ENCODE measurements around the gene NEO1. TPM values are rescaled to one million over a fixed set of nuclear protein-coding genes. Genes with fewer than 3 reads are reported as not detected.
"Not testable (repeated sequence)": the region's sequence is repeated elsewhere in the genome, so short reads cannot be mapped to it uniquely, and the experiment has no call there.

Gene NEO1
- total RNA-seq, 2 donors from 2014 or later: 3.6 to 8.0 TPM

DNA sequence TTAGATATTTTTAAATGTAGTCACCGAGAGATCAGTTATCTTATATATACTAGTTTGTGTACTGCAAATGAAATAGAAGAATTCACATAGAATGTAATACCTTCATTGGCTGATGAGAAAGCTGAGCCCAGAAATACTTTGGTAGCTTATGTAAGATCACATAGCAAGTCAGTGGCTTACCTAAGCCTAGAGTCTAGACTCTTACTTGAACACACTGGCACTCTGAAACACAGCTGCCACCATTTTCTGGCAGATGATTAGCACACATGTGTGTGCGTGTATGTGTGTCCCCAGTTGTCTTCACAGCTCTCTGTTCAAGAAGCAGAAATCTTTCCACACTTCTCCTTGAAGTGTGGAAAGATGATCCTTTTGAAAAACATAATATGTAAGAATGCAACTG is 124.3 kb downstream of the NEO1 start:
- H3K27me3 Mint-ChIP-seq: no peaks in the 10 kb centered on the region
- ATAC-seq (no peak), DNase-seq (ENCODE audit: low spot score) (no peak)
- peaks cover 4% of the 10 kb centered on the region for H3K9me3 Mint-ChIP-seq
- H3K4me3 Mint-ChIP-seq: no peak overlapping the region
- peaks cover 9% of the 10 kb centered on the region for H3K36me3 Mint-ChIP-seq
- H3K4me1 Mint-ChIP-seq (ENCODE audit: low read depth in 2 of 2): no peaks in the 10 kb centered on the region
- H3K27ac Mint-ChIP-seq: no peak overlapping the region

DNA sequence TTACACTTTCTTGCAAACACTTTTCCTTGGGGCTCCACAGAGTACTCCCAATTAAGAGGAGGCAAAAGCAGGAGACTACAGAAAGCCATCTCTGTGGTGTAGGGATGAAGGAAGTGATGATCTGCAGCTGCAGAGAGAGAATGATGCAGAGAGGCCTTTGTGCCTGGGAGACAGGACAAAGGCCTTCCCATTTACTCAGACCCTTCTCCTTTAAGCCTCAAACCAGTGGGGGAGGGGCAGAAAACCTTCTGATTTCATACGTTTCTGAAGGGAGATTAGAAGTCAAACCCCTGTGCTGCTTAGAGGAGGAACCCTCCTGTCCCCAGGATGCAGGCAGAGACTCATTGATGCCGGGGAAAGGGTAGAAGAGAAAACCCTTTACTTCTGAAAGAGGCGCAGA is 130.8 kb downstream of the NEO1 start:
- ATAC-seq: no peak
- Mint-ChIP-seq H3K4me1 (ENCODE audit: low read depth in 2 of 2) (no peaks in the 10 kb centered on the region), H3K27ac (no peak overlapping the region), H3K4me3 (no peak overlapping the region), H3K27me3 (peaks cover 0 to 5% of the 10 kb centered on the region in 2 donors), H3K36me3 (peaks cover 20% of the 10 kb centered on the region), H3K9me3 (peaks cover 4% of the 10 kb centered on the region)
- DNase-seq (ENCODE audit: low spot score): no peak

DNA sequence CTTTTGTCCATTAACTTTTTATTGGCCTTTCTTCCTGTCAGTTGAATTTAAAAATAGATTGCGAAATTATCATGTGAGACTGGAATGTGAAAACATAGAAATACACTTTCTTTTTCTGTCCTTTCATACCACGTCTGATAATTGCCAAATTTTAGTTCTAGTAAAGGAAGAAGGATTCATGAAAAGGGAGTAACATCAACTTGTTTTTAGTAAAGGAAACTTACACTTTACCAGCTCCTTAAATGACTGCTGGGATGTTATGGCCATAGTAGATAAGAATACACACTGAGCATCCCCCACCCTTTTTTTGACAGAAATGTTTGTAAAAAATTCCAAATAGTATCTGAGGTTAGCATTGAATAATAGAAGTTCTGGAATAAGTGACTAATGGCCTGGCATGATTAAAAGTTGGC is 137.9 kb downstream of the NEO1 start:
- no peak for DNase-seq (ENCODE audit: low spot score)
- H3K36me3 Mint-ChIP-seq: no peaks in the 10 kb centered on the region
- peaks cover 0 to 11% of the 10 kb centered on the region in 2 donors for H3K27me3 Mint-ChIP-seq
- H3K27ac Mint-ChIP-seq: no peak overlapping the region
- ATAC-seq: no peak
- H3K4me3 Mint-ChIP-seq: no peak overlapping the region
- H3K4me1 Mint-ChIP-seq (ENCODE audit: low read depth in 2 of 2): no peaks in the 10 kb centered on the region
- no peaks in the 10 kb centered on the region for H3K9me3 Mint-ChIP-seq

DNA sequence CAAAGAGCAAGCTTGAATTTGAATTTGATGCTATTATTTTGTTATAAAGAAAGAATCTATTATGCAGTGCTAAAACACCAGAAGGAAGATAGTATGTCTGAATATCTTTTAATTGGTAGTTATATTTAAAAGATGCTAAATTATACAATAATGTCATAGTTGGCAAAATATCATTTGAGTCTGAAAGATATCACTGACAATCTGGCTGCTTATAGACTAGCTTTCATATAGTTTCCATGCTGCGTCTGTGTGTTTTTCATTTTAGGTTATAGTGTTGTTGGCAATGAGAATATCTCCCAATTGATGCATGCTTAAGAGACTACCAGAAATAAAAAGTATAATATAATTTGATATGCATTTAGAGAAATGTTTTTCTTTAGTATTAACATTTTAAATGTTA is 142.9 kb downstream of the NEO1 start:
- ATAC-seq: no peak
- H3K36me3 Mint-ChIP-seq: no peaks in the 10 kb centered on the region
- H3K4me3 Mint-ChIP-seq: no peak overlapping the region
- H3K9me3 Mint-ChIP-seq: no peaks in the 10 kb centered on the region
- DNase-seq (ENCODE audit: low spot score): no peak
- no peaks in the 10 kb centered on the region for H3K4me1 Mint-ChIP-seq (ENCODE audit: low read depth in 2 of 2)
- no peak overlapping the region for H3K27ac Mint-ChIP-seq
- H3K27me3 Mint-ChIP-seq: peaks cover 0 to 14% of the 10 kb centered on the region in 2 donors

DNA sequence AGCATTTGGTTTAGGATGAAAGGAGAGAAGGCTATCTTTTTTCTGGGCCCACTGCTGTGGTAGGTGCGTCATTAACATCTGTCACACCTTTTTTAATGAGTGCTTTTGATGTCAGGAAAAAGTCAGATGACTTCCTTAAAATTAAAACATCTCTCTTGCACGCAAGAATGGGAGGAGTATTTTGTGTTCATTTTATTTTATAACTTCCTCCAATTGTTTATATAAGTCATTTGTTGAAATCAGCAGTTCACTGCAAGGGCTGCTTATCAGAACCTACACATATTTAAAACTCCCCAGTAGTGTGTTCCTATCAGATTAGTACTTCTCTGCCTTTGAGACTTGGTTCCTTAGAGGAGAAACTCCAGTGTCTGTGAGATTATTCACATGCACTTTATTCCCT is 143.8 kb downstream of the NEO1 start:
- Mint-ChIP-seq H3K4me3 (no peak overlapping the region), H3K9me3 (no peaks in the 10 kb centered on the region), H3K4me1 (ENCODE audit: low read depth in 2 of 2) (no peaks in the 10 kb centered on the region), H3K36me3 (no peaks in the 10 kb centered on the region), H3K27me3 (peaks cover 0 to 13% of the 10 kb centered on the region in 2 donors), H3K27ac (no peak overlapping the region)
- DNase-seq (ENCODE audit: low spot score) (no peak), ATAC-seq (no peak)

DNA sequence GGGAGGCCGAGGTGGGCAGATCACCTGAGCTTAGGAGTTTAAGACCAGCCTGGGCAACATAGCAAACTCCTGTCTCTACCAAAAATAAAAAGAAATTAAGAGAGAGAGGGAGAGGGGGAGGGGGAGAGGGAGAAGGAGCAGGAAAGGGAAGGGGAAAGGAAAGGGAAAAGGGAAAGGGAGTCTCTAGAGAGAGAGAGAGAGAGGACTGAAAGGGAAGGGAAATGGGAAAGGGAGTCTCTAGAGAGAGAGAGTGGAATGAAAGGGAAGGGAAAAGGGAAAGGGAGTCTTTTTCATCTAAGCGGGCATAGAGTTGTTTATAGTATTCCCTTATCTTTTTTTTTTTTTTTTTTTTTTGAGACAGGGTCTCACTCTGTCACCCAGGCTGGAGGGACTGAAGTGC is 148.1 kb downstream of the NEO1 start:
- Mint-ChIP-seq H3K36me3 (peaks cover 12% of the 10 kb centered on the region), H3K4me3 (no peak overlapping the region), H3K27me3 (peaks cover 0 to 10% of the 10 kb centered on the region in 2 donors), H3K27ac (no peak overlapping the region), H3K9me3 (no peaks in the 10 kb centered on the region), H3K4me1 (ENCODE audit: low read depth in 2 of 2) (no peaks in the 10 kb centered on the region)
- DNase-seq (ENCODE audit: low spot score) (no peak), ATAC-seq (no peak)

DNA sequence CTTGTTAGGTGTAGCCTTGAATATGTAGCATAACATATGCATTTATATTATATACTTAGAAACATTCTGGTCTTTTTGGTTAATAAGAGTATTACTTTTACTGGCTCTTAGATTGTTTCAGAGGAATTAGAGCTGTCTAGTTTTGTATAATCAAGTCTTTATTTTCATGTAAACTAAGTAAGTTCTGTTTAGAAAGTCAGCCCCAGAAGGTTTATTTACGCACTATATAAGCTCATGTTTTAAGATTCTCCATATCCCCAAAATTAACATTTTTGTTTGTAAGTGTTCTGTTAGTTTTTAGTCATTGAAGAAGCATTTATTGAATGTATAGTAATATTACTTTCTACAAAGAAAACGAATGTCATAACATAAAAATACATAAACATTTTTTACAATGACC is 158.4 kb downstream of the NEO1 start:
- no peaks in the 10 kb centered on the region for H3K36me3 Mint-ChIP-seq
- H3K4me1 Mint-ChIP-seq (ENCODE audit: low read depth in 2 of 2): no peaks in the 10 kb centered on the region

DNA sequence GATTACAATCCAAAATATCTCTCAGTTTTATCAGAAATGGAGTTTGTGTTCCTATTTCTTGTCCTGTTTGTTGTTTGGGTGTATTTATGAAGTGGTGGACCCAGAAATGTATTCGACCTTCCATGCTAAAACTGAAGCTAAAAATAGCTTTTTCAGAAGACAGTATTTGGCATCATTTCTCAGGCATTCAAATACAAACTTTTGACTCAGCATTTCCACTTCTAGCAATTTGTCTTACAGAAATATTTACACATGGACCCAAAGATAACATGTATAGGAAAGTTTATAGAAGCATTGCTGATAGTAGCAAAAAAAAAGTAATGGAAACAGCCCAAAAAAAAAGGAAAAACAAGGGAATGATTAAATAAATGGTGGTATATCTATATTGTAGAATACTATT is 160.2 kb downstream of the NEO1 start:
- no peaks in the 10 kb centered on the region for H3K36me3 Mint-ChIP-seq
- H3K9me3 Mint-ChIP-seq: no peaks in the 10 kb centered on the region
- no peak overlapping the region for H3K4me3 Mint-ChIP-seq
- no peak for DNase-seq (ENCODE audit: low spot score)
- H3K27me3 Mint-ChIP-seq: peaks cover 0 to under 1% of the 10 kb centered on the region in 2 donors
- H3K27ac Mint-ChIP-seq: no peak overlapping the region
- no peaks in the 10 kb centered on the region for H3K4me1 Mint-ChIP-seq (ENCODE audit: low read depth in 2 of 2)
- no peak for ATAC-seq

More for the DNA sequence above, 158.4 kb downstream of the NEO1 start:
- Mint-ChIP-seq H3K27ac (no peak overlapping the region), H3K9me3 (no peaks in the 10 kb centered on the region), H3K27me3 (peaks cover 0 to 6% of the 10 kb centered on the region in 2 donors), H3K4me3 (no peak overlapping the region)
- ATAC-seq: no peak
- DNase-seq (ENCODE audit: low spot score): no peak

DNA sequence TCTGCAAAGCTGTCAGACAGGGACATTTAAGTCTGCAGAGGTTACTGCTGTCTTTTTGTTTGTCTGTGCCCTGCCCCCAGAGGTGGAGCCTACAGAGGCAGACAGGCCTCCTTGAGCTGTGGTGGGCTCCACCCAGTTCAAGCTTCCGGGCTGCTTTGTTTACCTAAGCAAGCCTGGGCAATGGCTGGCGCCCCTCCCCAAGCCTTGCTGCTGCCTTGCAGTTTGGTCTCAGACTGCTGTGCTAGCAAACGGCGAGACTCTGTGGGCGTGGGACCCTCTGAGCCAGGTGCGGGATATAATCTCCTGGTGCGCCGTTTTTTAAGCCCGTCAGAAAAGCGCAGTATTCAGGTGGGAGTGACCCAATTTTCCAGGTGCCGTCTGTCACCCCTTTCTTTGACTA is 169.2 kb downstream of the NEO1 start:
- not testable (repeated sequence) for DNase-seq (ENCODE audit: low spot score); ATAC-seq; H3K9me3 Mint-ChIP-seq; H3K27ac Mint-ChIP-seq; H3K36me3 Mint-ChIP-seq; H3K27me3 Mint-ChIP-seq; H3K4me1 Mint-ChIP-seq (ENCODE audit: low read depth in 2 of 2); H3K4me3 Mint-ChIP-seq

DNA sequence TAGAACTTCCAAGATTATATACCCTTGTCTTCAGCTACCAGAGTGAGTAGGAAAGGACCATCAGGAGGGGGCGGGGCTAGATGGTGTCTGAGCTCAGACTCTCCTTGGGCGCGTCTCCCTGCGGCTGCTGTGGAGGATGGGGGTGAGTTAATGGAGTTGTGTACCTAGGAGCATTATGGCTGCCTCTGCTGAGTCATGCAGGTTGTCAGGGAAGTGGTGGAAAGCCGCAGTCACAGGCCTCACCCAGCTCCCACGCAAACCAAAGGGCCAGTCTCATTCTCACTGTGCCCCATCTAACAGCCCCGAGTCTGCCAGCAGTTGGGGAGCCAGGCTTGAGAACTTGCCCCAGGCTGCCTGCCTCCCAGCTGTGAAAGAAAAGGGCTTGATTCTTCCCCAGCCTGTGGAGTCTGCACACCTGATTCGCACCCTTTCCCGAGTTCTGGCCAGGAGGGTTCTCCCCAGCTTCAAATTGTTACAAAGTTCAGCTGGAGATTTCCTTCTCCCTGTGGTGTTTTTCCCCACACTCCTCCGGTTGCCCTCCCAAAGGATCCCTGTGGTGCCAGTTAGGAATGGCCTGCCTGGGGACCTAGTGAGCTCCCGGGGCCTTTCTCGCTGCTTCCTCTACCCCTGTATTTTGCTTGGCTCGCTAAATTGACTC is 173.2 kb downstream of the NEO1 start:
- Mint-ChIP-seq H3K4me3 (no peak overlapping the region), H3K36me3 (peaks cover 7% of the 10 kb centered on the region), H3K9me3 (no peaks in the 10 kb centered on the region), H3K4me1 (ENCODE audit: low read depth in 2 of 2) (peaks cover 2 to 18% of the 10 kb centered on the region in 2 donors), H3K27me3 (peaks cover 0 to 11% of the 10 kb centered on the region in 2 donors), H3K27ac (no peak overlapping the region)
- DNase-seq (ENCODE audit: low spot score): no peak
- peak in 1 of 2 donors; percentile 74 for ATAC-seq

DNA sequence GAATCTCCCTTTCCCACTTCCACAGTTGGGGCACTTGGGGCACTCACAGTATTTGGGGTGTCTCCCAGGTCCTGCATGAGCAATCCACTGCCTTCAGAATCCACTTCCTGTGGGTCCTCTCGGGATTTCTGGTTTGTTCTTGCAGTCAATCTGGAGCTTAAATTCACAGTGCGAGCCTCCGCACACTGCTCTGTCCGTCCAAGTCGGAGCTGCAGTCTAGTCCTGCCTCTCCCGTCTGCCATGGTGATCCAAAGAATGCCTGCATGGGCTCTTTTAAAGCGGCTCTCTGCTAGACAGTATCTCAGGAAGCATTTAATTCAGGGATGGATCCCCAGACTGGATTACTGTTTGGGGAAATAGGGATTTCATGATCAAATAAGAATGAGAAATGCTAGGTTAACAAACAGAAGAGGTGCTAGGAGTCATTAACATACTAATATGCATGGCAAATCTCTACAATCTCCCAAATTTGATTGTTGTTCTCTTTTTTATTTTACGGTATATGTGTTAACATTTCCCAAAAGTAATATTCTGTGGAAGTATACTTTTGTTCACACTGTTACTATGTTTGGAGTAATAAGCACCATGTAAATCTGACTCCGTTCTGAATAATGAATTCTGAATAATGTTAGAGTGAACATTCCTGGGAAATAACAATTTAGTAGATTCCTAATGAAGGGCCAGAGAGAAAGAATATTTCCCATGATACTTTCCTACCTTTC is 174.0 kb downstream of the NEO1 start:
- Mint-ChIP-seq H3K36me3 (peaks cover 7% of the 10 kb centered on the region), H3K4me1 (ENCODE audit: low read depth in 2 of 2) (peaks cover 2 to 18% of the 10 kb centered on the region in 2 donors), H3K27me3 (peaks cover 0 to 11% of the 10 kb centered on the region in 2 donors), H3K4me3 (no peak overlapping the region), H3K9me3 (no peaks in the 10 kb centered on the region), H3K27ac (peak overlapping the region in 1 of 2 donors; percentile 50)
- no peak for DNase-seq (ENCODE audit: low spot score)
- ATAC-seq: no peak

DNA sequence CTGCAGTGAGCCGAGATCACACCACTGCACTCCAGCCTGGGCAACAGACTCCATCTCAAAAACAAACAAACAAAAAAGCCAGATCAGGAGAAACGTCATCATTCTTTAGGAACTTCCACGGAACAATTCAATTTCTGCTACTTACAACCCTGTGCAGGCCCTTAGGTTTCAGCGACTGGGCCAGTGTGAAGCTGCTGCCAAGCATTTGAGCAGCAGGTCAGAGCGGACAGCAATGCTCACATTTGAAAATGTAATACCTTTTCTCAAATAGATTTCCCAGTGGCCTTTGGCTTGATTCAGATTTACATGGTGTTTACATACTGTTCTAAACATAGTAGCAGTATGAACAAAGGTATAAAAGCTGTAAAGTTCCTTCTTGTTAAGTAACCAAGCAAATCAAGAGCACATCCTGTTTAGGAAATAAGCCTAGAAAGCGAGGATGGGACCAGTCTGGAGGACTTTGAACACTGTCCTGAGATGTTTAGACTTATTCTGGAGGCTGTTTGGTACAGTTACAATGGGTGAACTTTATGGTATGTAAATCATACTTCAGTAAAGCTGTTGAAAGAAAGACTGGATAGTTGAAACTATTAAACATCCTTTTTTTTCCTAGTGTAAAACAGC is 175.3 kb downstream of the NEO1 start:
- no peaks in the 10 kb centered on the region for H3K9me3 Mint-ChIP-seq
- H3K27ac Mint-ChIP-seq: peak overlapping the region in 1 of 2 donors; percentile 50
- no peak for ATAC-seq
- peaks cover 0 to 11% of the 10 kb centered on the region in 2 donors for H3K27me3 Mint-ChIP-seq
- H3K36me3 Mint-ChIP-seq: peaks cover 4% of the 10 kb centered on the region
- H3K4me1 Mint-ChIP-seq (ENCODE audit: low read depth in 2 of 2): peaks cover 2 to 18% of the 10 kb centered on the region in 2 donors
- H3K4me3 Mint-ChIP-seq: peak overlapping the region; percentile 26
- no peak for DNase-seq (ENCODE audit: low spot score)

DNA sequence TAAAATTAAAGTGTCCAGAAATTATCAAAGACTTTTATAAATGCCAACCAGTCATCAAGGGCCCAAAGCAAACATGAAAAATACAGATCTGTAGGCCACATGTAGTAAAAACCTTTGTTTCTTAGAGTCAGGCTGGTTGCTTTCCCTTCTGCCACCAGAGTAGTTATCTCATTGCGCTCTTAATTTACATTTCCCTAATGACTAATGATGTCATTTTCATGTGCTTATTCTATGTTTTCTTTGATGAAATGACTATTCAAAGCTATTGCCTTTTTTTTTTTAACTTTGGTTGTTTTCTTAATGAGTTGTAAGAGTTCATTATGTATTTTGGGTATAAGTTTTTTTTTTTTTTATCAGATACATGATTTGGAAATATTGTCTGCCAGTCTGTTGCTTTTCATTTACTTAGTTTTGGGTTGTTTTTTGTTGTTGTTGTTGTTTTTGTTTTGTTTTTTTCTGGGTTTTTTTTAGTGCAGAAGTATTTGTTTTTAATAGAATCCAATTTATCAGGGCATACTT is 175.9 kb downstream of the NEO1 start:
- H3K36me3 Mint-ChIP-seq: no peaks in the 10 kb centered on the region
- peaks cover 2 to 18% of the 10 kb centered on the region in 2 donors for H3K4me1 Mint-ChIP-seq (ENCODE audit: low read depth in 2 of 2)
- no peaks in the 10 kb centered on the region for H3K9me3 Mint-ChIP-seq
- no peak overlapping the region for H3K4me3 Mint-ChIP-seq
- H3K27ac Mint-ChIP-seq: no peak overlapping the region
- H3K27me3 Mint-ChIP-seq: peaks cover 0 to 11% of the 10 kb centered on the region in 2 donors
- DNase-seq (ENCODE audit: low spot score) (no peak), ATAC-seq (no peak)
